Measurements from ENCODE around the gene NALCN.

DNA sequence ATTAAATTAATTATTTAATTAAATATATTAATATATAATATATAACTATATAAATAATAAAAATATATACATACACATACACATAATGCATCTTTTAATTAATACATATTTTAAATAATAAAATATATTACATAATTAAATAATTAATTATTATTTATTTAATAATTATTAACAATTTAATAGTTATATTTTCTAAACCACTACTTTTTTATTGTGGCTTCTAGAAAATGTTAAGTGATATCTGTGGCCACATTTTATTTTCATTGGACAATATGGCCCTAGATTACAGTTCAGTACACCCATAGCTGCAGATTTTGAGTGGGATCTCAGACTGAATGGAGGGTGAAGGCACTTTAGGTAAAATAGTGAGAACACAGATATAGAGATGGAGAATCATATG, 335.7 kb downstream of the NALCN start:
- no peak for TF ChIP-seq POLR2A (IDR thresholded peaks at IDR 0.05)
- TF ChIP-seq CTCF (IDR thresholded peaks at IDR 0.05) = no peak

Measured in ovary (tissue), 3 donors.